Prostate gland (tissue), 2 donors: ENCODE results near the gene AFF3. TPM values are rescaled to one million over a fixed set of nuclear protein-coding genes. Genes with fewer than 3 reads are reported as not detected.

ENCODE experiments used
- DNase-seq: peaks from one replicate; pipeline ENCODE4 v3.0.0-alpha.2; 2019; ENCODE audit warnings: low spot score
- H3K27ac ChIP-seq, 2 donors: fragments of 200-600 bp; sonication (generic); 2 replicates each; pipeline ENCODE4 v1.5.1; 2017 to 2019
- H3K27me3 ChIP-seq: fragments of 200-600 bp; sonication (generic); replicated peaks from 2 replicates; pipeline ENCODE4 v1.5.1; 2019; ENCODE audit not compliant: insufficient read depth
- H3K36me3 ChIP-seq, 2 donors: fragments of 200-600 bp; sonication (generic); 1 replicate in 1 of 2; 2 replicates in 1 of 2; pipeline versions ENCODE4 v1.5.1 to v1.8.1; 2017 to 2019
- H3K4me1 ChIP-seq: fragments of 200-600 bp; sonication (generic); replicated peaks from 2 replicates; pipeline ENCODE4 v1.5.1; 2019
- H3K4me3 ChIP-seq, 2 donors: fragments of 200-600 bp; sonication (generic); 2 replicates each; pipeline ENCODE4 v1.5.1; 2017 to 2019
- H3K9me3 ChIP-seq: fragments of 200-600 bp; sonication (generic); 2 replicates; pipeline ENCODE4 v1.5.1; 2017
- POLR2A ChIP-seq: fragments of 450-650 bp; IDR thresholded peaks from one replicate; pipeline ENCODE4 v1.6.1; 2016; ENCODE audit warnings: antibody characterized with exemption, mild to moderate bottlenecking
- POLR2AphosphoS5 ChIP-seq: sonication (generic); formaldehyde crosslinking; IDR thresholded peaks from one replicate; pipeline ENCODE4 v1.6.1; 2017; ENCODE audit warnings: antibody characterized with exemption
- WGBS: methylation state at CpG from one replicate; pipeline ENCODE4 v1.1.5; 2018; 5-methylcytosine and 5-hydroxymethylcytosine counted together
- intact Hi-C: fragments of 100-400 bp; cut with DNase I; formaldehyde crosslinking; loops from one replicate; pipeline ENCODE4 v1.14.2; 2022
- total RNA-seq, 2 donors: library from RNA; depleted of rRNA; stranded (reverse); fragments of >200 nt; gene quantifications; one replicate each; pipeline ENCODE4 v1.1.0, GENCODE V29; 2016
- TF ChIP-seq, protein P1 (sequence below), 4 experiments: fragments of 200-600 bp in 2 of 4; fragments of 450-650 bp in 2 of 4; sonication (generic) in 2 of 4; IDR thresholded peaks; 1 replicate in 3 of 4; 2 replicates in 1 of 4; pipeline ENCODE4 v1.5.1; 2016 to 2019; ENCODE audit warnings: antibody characterized with exemption in 4 of 4, mild to moderate bottlenecking in 2 of 4, moderate library complexity in 2 of 4

The AFF3 gene
- total RNA-seq, 2 donors from 2014 or later, result 74.4 to 113 TPM

DNA sequence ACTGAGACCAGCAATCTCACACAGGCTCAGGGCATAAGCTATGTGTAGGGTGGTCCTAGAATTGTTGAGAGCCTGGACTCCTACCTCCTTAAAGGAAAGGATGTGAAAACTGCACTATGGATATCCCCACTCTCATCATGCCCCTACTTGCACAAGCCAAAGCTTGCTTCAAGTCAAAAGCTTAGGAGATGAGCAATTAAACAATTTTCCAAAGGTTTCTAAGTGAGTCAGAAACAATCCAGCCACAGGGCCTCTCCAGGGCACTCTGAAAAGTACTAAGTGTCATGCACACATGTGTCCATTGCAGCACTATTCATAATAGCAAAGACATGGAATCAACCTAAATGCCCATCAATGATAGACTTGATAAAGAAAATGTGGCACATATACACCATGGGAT is 215.4 kb downstream of the AFF3 start:
- DNase-seq, result no peak
- TF ChIP-seq POLR2AphosphoS5, result no peak
- TF ChIP-seq, protein P1, sequence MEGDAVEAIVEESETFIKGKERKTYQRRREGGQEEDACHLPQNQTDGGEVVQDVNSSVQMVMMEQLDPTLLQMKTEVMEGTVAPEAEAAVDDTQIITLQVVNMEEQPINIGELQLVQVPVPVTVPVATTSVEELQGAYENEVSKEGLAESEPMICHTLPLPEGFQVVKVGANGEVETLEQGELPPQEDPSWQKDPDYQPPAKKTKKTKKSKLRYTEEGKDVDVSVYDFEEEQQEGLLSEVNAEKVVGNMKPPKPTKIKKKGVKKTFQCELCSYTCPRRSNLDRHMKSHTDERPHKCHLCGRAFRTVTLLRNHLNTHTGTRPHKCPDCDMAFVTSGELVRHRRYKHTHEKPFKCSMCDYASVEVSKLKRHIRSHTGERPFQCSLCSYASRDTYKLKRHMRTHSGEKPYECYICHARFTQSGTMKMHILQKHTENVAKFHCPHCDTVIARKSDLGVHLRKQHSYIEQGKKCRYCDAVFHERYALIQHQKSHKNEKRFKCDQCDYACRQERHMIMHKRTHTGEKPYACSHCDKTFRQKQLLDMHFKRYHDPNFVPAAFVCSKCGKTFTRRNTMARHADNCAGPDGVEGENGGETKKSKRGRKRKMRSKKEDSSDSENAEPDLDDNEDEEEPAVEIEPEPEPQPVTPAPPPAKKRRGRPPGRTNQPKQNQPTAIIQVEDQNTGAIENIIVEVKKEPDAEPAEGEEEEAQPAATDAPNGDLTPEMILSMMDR (IDR thresholded peaks at IDR 0.05), result no peak
- TF ChIP-seq POLR2A, result no peak

DNA sequence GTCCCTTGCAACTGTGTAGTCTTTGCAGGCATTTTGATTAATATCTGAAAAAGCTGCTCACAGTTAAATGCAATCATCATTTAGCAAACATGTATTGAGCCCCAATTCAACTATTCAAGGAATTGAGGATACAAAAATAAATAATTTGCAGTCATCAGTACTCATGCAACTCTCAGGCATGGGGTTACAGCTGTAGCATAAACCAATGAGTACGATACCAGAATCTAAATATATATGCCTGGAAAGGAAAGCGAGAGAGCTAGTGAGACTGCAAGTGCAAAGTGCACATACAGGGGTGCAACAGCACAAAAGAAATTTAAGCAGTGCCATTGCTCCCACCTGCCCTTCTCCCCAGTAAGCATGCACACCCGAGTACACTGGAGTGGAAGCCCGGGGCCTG is 216.4 kb downstream of the AFF3 start:
- TF ChIP-seq, protein P1 (IDR thresholded peaks at IDR 0.05), result no peak
- no peak for TF ChIP-seq POLR2A
- no peak for TF ChIP-seq POLR2AphosphoS5
- H3K4me3 ChIP-seq, result no peak overlapping the region
- DNase-seq, result no peak
- H3K27me3 ChIP-seq, result no peaks in the 10 kb centered on the region
- no peaks in the 10 kb centered on the region for H3K36me3 ChIP-seq
- WGBS, result 92% methylated on average over 4 of the region's 4 CpGs
- no peaks in the 10 kb centered on the region for H3K4me1 ChIP-seq
- no peaks in the 10 kb centered on the region for H3K9me3 ChIP-seq
- intact Hi-C loops, result no loop called here
- H3K27ac ChIP-seq, result no peak overlapping the region

More for the DNA sequence above, 215.4 kb downstream of the AFF3 start:
- Histone ChIP-seq H3K27ac (no peak overlapping the region), H3K27me3 (no peaks in the 10 kb centered on the region), H3K4me3 (no peak overlapping the region), H3K36me3 (no peaks in the 10 kb centered on the region), H3K4me1 (no peaks in the 10 kb centered on the region), H3K9me3 (no peaks in the 10 kb centered on the region)
- intact Hi-C loops, result no loop called here

DNA sequence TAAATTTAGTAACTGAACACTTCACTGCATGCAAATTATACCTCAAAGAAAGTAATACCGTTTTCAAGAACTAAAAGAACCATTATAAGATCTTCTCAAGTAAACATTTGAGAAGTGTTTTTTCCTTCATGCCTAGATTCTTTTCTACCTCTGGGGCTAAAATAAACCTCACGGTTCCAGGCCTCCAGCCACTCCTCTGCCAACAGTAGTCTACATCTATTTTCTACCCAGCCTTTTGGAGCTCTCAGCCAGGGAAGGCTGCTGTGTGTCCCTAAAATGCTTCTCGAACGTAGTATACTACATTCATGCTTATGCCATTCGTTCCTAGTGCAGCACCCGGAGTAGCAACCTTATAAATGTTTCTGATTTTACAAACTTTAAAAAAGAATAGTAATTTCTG is 219.7 kb downstream of the AFF3 start:
- no peak overlapping the region for H3K4me3 ChIP-seq
- intact Hi-C loops, result no loop called here

DNA sequence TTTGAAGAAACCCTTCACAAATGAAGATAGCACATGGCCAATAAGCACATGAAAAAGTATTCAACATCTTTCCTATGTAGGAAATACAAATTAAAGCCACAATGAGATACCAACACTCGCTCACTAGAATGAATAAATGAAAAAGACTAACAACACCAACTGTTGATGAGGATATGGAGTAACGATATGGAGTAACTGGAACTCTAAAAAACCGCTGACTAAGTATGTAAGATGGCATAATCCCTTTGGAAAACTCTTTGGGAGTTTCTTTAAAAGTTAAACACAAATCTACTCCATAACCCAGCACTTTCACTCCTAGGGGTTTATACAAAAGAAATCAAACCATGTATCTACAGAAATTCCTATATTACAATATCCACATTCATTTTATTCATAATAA is 220.5 kb downstream of the AFF3 start:
- intact Hi-C loops, result no loop called here
- 98% methylated on average over 3 of the region's 3 CpGs for WGBS
- Histone ChIP-seq H3K4me1 (no peaks in the 10 kb centered on the region), H3K36me3 (no peaks in the 10 kb centered on the region), H3K27me3 (no peaks in the 10 kb centered on the region), H3K4me3 (no peak overlapping the region), H3K9me3 (no peaks in the 10 kb centered on the region), H3K27ac (no peak overlapping the region)
- DNase-seq, result no peak
- no peak for TF ChIP-seq POLR2AphosphoS5
- TF ChIP-seq, protein P1 (IDR thresholded peaks at IDR 0.05), result no peak
- TF ChIP-seq POLR2A, result no peak

More for the DNA sequence above, 219.7 kb downstream of the AFF3 start:
- WGBS, result 88% methylated on average over 6 of the region's 6 CpGs
- H3K36me3 ChIP-seq, result no peaks in the 10 kb centered on the region
- no peaks in the 10 kb centered on the region for H3K9me3 ChIP-seq
- H3K27me3 ChIP-seq, result no peaks in the 10 kb centered on the region
- no peak for DNase-seq
- H3K27ac ChIP-seq, result no peak overlapping the region
- no peaks in the 10 kb centered on the region for H3K4me1 ChIP-seq
- TF ChIP-seq POLR2AphosphoS5, result no peak
- TF ChIP-seq POLR2A, result no peak
- TF ChIP-seq, protein P1 (IDR thresholded peaks at IDR 0.05), result no peak

DNA sequence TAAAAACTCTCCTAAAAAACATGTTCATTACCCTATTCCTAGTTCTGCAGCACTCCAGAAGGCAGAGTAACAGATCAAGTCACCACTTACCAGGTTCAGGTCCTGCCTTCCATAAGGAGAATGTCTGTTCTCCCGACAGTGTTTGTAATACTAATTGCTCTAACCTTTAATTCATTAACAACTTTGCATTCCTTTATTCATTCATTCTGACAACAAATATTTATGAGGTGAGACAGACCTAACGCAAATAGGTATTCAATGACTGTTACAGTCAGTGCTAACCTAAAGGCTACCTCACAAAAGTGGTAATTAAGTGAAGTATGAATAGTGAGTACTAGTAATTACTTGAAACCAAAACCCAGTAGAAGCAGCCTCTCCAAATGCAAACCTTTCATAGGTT is 224.0 kb downstream of the AFF3 start:
- TF ChIP-seq POLR2AphosphoS5 (no peak), POLR2A (no peak)
- TF ChIP-seq, protein P1 (IDR thresholded peaks at IDR 0.05), result no peak
- no peaks in the 10 kb centered on the region for H3K9me3 ChIP-seq
- no peaks in the 10 kb centered on the region for H3K36me3 ChIP-seq
- no peak for DNase-seq
- no peaks in the 10 kb centered on the region for H3K4me1 ChIP-seq
- H3K4me3 ChIP-seq, result no peak overlapping the region
- intact Hi-C loops, result no loop called here
- 82% methylated on average over 2 of the region's 2 CpGs for WGBS
- H3K27me3 ChIP-seq, result no peaks in the 10 kb centered on the region
- H3K27ac ChIP-seq, result no peak overlapping the region
